Panc1 (cell line): ENCODE results near the gene LPAR6. TPM values are rescaled to one million over a fixed set of nuclear protein-coding genes. Genes with fewer than 3 reads are reported as not detected.
"Not testable (repeated sequence)": the region's sequence is repeated elsewhere in the genome, so short reads cannot be mapped to it uniquely, and the experiment has no call there.

Source experiments
- ATAC-seq: fragments of 200-7000 bp; cut with Tn5 transposase; 2 replicates; pipeline ENCODE4 v1.9.1; 2020; ENCODE audit warnings: mild to moderate bottlenecking, moderate library complexity
- BruUV-seq: library from RNA; stranded (reverse); fragments of 400-500 nt; replicated peaks from 2 replicates; lab custom pipeline; 2021; lab: Mats Ljungman, UMichigan
- CTCF ChIA-PET: fragments of 300-600 bp; sonication (Branson Sonifier 250); formaldehyde crosslinking; loops from one replicate; lab custom pipeline; 2022; ENCODE audit warnings: antibody characterized with exemption; lab: Charles Lee
- POLR2A ChIA-PET: fragments of 300-600 bp; sonication (Branson Sonifier 250); formaldehyde crosslinking; loops from one replicate; lab custom pipeline; 2022; ENCODE audit warnings: antibody characterized with exemption; lab: Charles Lee
- DNase-seq: peaks from one replicate; pipeline ENCODE4 v3.0.0-alpha.2; 2010; ENCODE audit warnings: low read depth, low spot score
- H3K27ac ChIP-seq: 2 replicates; pipeline ENCODE4 v1.5.1; 2011; ENCODE audit warnings: mild to moderate bottlenecking, low read length, inconsistent platforms
- H3K27me3 ChIP-seq: fragments of 200-500 bp; sonication (Bioruptor generic); 2 replicates; pipeline ENCODE4 v1.6.0; 2014; ENCODE audit warnings: low read length, inconsistent platforms; ENCODE audit not compliant: control insufficient read depth, insufficient read depth
- H3K36me3 ChIP-seq: fragments of 200-500 bp; sonication (Bioruptor generic); 2 replicates; pipeline ENCODE4 v1.5.1; 2014; ENCODE audit warnings: inconsistent platforms, mild to moderate bottlenecking, low read length, moderate library complexity; ENCODE audit not compliant: control insufficient read depth, insufficient read depth
- H3K4me1 ChIP-seq: 2 replicates; pipeline ENCODE4 v1.5.1; 2011; ENCODE audit warnings: inconsistent platforms, mild to moderate bottlenecking, low read length, moderate library complexity; ENCODE audit not compliant: control insufficient read depth, insufficient read depth
- H3K4me3 ChIP-seq, 2 experiments: 2 replicates each; pipeline ENCODE4 v1.5.1; 2011 to 2012; ENCODE audit warnings: low read depth in 2 of 2, low read length in 2 of 2, mild to moderate bottlenecking in 2 of 2, inconsistent platforms in 1 of 2, moderate library complexity in 1 of 2
- H3K9me3 ChIP-seq: fragments of 200-500 bp; sonication (Bioruptor generic); 2 replicates; pipeline ENCODE4 v1.5.1; 2014; ENCODE audit warnings: low read depth, mild to moderate bottlenecking, inconsistent platforms, low read length, moderate library complexity; ENCODE audit not compliant: control insufficient read depth, insufficient read depth
- CTCF ChIP-seq: fragments of 450-650 bp; IDR thresholded peaks from 2 replicates; pipeline ENCODE4 v1.5.1; 2017; ENCODE audit warnings: mild to moderate bottlenecking
- POLR2AphosphoS5 ChIP-seq: IDR thresholded peaks from 2 replicates; pipeline ENCODE4 v1.6.1; 2012; ENCODE audit warnings: mild to moderate bottlenecking, low read depth, low read length, moderate library complexity
- SIN3A ChIP-seq: IDR thresholded peaks from 2 replicates; pipeline ENCODE4 v1.6.1; 2012; ENCODE audit warnings: low read depth, mild to moderate bottlenecking, low read length, moderate library complexity, borderline replicate concordance; ENCODE audit not compliant: insufficient read depth
- TCF7L2 ChIP-seq: IDR thresholded peaks from 2 replicates; pipeline ENCODE4 v1.6.1; 2011; ENCODE audit warnings: mild to moderate bottlenecking, low read depth, low read length, inconsistent platforms
- in situ Hi-C: cut with HindIII; loops from 2 replicates; pipeline ENCODE4 v1.10.0; 2016; ENCODE audit warnings: low sequenced_read_pairs, low pct_unique_long_range_greater_than_20kb
- intact Hi-C: fragments of 100-400 bp; cut with micrococcal nuclease; formaldehyde crosslinking; loops from one replicate; pipeline ENCODE4 v1.10.0; 2022; ENCODE audit not compliant: unreplicated experiment
- total RNA-seq: library from RNA; stranded (reverse); gene quantifications from one replicate; pipeline ENCODE4 v1.2.1, GENCODE V29; 2021; ENCODE audit not compliant: unreplicated experiment
- TF ChIP-seq, protein P1 (sequence below), 2 experiments: IDR thresholded peaks; 2 replicates each; pipeline ENCODE4 v1.6.1; 2011 to 2012; ENCODE audit warnings: low read depth in 2 of 2, control low read depth in 1 of 2, low read length in 1 of 2, mild to moderate bottlenecking in 1 of 2, moderate library complexity in 1 of 2; ENCODE audit not compliant: insufficient read depth in 1 of 2

Gene LPAR6
- total RNA-seq, 1 experiment from 2014 or later: 3.9 TPM

DNA sequence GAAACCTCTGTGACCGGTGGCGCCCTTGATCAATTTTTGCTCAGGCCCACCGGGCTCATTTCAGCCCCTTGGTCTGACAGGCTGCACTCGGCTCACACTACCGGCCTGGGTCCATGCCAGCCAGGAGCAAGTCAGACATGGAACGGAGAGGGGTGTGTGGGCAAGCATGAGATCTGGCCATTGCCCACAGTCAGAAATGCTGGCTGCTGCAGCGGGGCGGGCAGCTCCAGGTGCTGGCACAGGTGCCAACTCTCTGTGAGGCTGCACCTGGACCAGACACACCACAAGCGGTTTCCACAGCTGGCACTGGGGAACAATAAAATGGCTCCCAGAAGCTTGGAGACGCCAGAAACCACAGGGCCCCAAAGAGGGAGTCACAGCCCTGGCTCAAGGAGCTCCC is 43.6 kb upstream of the LPAR6 start:
- TF ChIP-seq POLR2AphosphoS5 (no peak), CTCF (no peak), TCF7L2 (no peak), SIN3A (no peak)
- TF ChIP-seq, protein P1, sequence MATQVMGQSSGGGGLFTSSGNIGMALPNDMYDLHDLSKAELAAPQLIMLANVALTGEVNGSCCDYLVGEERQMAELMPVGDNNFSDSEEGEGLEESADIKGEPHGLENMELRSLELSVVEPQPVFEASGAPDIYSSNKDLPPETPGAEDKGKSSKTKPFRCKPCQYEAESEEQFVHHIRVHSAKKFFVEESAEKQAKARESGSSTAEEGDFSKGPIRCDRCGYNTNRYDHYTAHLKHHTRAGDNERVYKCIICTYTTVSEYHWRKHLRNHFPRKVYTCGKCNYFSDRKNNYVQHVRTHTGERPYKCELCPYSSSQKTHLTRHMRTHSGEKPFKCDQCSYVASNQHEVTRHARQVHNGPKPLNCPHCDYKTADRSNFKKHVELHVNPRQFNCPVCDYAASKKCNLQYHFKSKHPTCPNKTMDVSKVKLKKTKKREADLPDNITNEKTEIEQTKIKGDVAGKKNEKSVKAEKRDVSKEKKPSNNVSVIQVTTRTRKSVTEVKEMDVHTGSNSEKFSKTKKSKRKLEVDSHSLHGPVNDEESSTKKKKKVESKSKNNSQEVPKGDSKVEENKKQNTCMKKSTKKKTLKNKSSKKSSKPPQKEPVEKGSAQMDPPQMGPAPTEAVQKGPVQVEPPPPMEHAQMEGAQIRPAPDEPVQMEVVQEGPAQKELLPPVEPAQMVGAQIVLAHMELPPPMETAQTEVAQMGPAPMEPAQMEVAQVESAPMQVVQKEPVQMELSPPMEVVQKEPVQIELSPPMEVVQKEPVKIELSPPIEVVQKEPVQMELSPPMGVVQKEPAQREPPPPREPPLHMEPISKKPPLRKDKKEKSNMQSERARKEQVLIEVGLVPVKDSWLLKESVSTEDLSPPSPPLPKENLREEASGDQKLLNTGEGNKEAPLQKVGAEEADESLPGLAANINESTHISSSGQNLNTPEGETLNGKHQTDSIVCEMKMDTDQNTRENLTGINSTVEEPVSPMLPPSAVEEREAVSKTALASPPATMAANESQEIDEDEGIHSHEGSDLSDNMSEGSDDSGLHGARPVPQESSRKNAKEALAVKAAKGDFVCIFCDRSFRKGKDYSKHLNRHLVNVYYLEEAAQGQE (IDR thresholded peaks at IDR 0.05; ENCODE audit: insufficient read depth in 1 of 2, low read depth in 2 of 2, low read length in 1 of 2): no peak
- CTCF ChIA-PET: no interaction called here
- POLR2A ChIA-PET: no interaction called here
- Histone ChIP-seq H3K9me3 (no peaks in the 10 kb centered on the region), H3K4me1 (no peaks in the 10 kb centered on the region), H3K36me3 (no peaks in the 10 kb centered on the region; the same call in 1 of the 2 replicates), H3K27ac (no peak overlapping the region), H3K27me3 (no peaks in the 10 kb centered on the region), H3K4me3 (no peak overlapping the region)
- in situ Hi-C loops (no loop called here), intact Hi-C loops (loop anchor here (10.0 kb wide), 1 partner anchor 58 kb away; no protein-coding TSS in a partner anchor)
- DNase-seq (no peak), ATAC-seq (no peak)
- BruUV-seq: no TSS peak

DNA sequence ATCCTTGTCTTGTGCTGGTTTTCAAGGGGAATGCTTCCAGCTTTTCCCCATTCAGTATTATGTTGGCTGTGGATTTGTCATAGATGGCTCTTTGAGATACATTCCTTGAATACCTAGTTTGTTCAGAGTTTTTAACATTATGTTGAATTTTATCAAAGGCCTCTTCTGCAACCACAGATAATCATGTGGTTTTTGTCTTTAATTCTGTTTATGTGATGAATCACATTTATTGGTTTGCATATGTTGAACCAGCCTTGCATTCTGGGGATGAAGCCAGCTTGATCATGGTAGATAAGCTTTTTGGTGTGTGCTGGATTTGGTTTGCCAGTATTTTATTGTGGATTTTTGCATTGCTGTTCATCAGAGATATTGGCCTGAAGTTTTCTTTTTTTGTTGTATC is 38.3 kb upstream of the LPAR6 start:
- H3K27me3 ChIP-seq, CTCF ChIA-PET, H3K4me3 ChIP-seq, in situ Hi-C loops, H3K36me3 ChIP-seq, H3K9me3 ChIP-seq, H3K27ac ChIP-seq, ATAC-seq, H3K4me1 ChIP-seq, BruUV-seq, DNase-seq: not testable (repeated sequence)
- intact Hi-C loops: loop anchor here (10.0 kb wide), 1 partner anchor 64 kb away; no protein-coding TSS in a partner anchor
- POLR2A ChIA-PET: interaction anchor here (0.7 kb wide), 1 partner anchor 258 kb away, joined by 3 read pairs; no protein-coding TSS in a partner anchor

GRCh38 chr13:48449656-48450055 is 36.7 kb upstream of the LPAR6 start:
- ChIA-PET CTCF (no interaction called here), POLR2A (no interaction called here)
- intact Hi-C loops: loop anchor here (10.0 kb wide), 1 partner anchor 65 kb away; no protein-coding TSS in a partner anchor
- no TSS peak for BruUV-seq
- TF ChIP-seq SIN3A: no peak
- TF ChIP-seq, protein P1 (IDR thresholded peaks at IDR 0.05; ENCODE audit: insufficient read depth in 1 of 2, low read depth in 2 of 2, low read length in 1 of 2): no peak
- no peak for TF ChIP-seq CTCF
- no peak for TF ChIP-seq TCF7L2
- TF ChIP-seq POLR2AphosphoS5: no peak
- Histone ChIP-seq H3K9me3 (no peaks in the 10 kb centered on the region), H3K4me1 (no peaks in the 10 kb centered on the region), H3K4me3 (no peak overlapping the region), H3K36me3 (no peaks in the 10 kb centered on the region), H3K27ac (no peak overlapping the region), H3K27me3 (no peaks in the 10 kb centered on the region)
- no peak for ATAC-seq
- no peak for DNase-seq
- in situ Hi-C loops: no loop called here
